Measurements from ENCODE around the gene SLC9A9. TPM values are rescaled to one million over a fixed set of nuclear protein-coding genes. Genes with fewer than 3 reads are reported as not detected.

Gene SLC9A9
- total RNA-seq, 1 experiment from 2014 or later = 2.2 TPM

- no TSS peak for BruUV-seq (replicated peaks)
- peaks cover 22% of the 10 kb centered on the region for H3K4me1 Mint-ChIP-seq (ENCODE audit: insufficient read depth, unreplicated experiment)
- intact Hi-C loops (cut with micrococcal nuclease) = no loop called here
- no peak for DNase-seq (ENCODE audit: unreplicated experiment)
- H3K4me3 Mint-ChIP-seq (ENCODE audit: unreplicated experiment) = no peak overlapping the region
- H3K36me3 Mint-ChIP-seq (ENCODE audit: insufficient read depth, unreplicated experiment) = no peaks in the 10 kb centered on the region
- H3K27ac Mint-ChIP-seq (ENCODE audit: low read depth, unreplicated experiment) = no peak overlapping the region
- TF ChIP-seq CTCF (IDR thresholded peaks at IDR 0.05; ENCODE audit: unreplicated experiment) = no peak
- ChIA-PET CTCF (interaction anchor here (0.9 kb wide), 1 partner anchor 42 kb away, joined by 3 read pairs; no protein-coding TSS in a partner anchor), POLR2A (no interaction called here)
- H3K27me3 Mint-ChIP-seq (ENCODE audit: insufficient read depth, unreplicated experiment) = no peaks in the 10 kb centered on the region
- no peaks in the 10 kb centered on the region for H3K9me3 Mint-ChIP-seq (ENCODE audit: unreplicated experiment)
Measured at GRCh38 chr3:143843587-143843986, 4.7 kb downstream of the SLC9A9 start.

- DNase-seq (ENCODE audit: unreplicated experiment) = no peak
- TF ChIP-seq CTCF (IDR thresholded peaks at IDR 0.05; ENCODE audit: unreplicated experiment) = no peak
- H3K36me3 Mint-ChIP-seq (ENCODE audit: insufficient read depth, unreplicated experiment) = no peaks in the 10 kb centered on the region
- intact Hi-C loops (cut with micrococcal nuclease) = no loop called here
- ChIA-PET POLR2A (interaction anchor here (2.4 to 2.5 kb wide), 2 partner anchors 8 to 11 kb away, joined by 6 to 21 read pairs; partner anchors contain the start of gene SLC9A9), CTCF (interaction anchor here (1.4 kb wide), 1 partner anchor 9 kb away, joined by 3 read pairs; no protein-coding TSS in a partner anchor)
- no peak overlapping the region for H3K27ac Mint-ChIP-seq (ENCODE audit: low read depth, unreplicated experiment)
- H3K9me3 Mint-ChIP-seq (ENCODE audit: unreplicated experiment) = no peaks in the 10 kb centered on the region
- peaks cover 4% of the 10 kb centered on the region for H3K4me1 Mint-ChIP-seq (ENCODE audit: insufficient read depth, unreplicated experiment)
- no peaks in the 10 kb centered on the region for H3K27me3 Mint-ChIP-seq (ENCODE audit: insufficient read depth, unreplicated experiment)
- BruUV-seq (replicated peaks) = no TSS peak
- H3K4me3 Mint-ChIP-seq (ENCODE audit: unreplicated experiment) = no peak overlapping the region
Measured at GRCh38 chr3:143840636-143841035, 7.6 kb downstream of the SLC9A9 start.

GRCh38 chr3:143839980-143840379, 8.3 kb downstream of the SLC9A9 start:
- Mint-ChIP-seq H3K4me3 (ENCODE audit: unreplicated experiment) (no peak overlapping the region), H3K27me3 (ENCODE audit: insufficient read depth, unreplicated experiment) (no peaks in the 10 kb centered on the region), H3K9me3 (ENCODE audit: unreplicated experiment) (no peaks in the 10 kb centered on the region), H3K27ac (ENCODE audit: low read depth, unreplicated experiment) (no peak overlapping the region), H3K4me1 (ENCODE audit: insufficient read depth, unreplicated experiment) (peaks cover 4% of the 10 kb centered on the region), H3K36me3 (ENCODE audit: insufficient read depth, unreplicated experiment) (no peaks in the 10 kb centered on the region)
- POLR2A ChIA-PET = interaction anchor here (2.4 to 2.5 kb wide), 2 partner anchors 9 to 12 kb away, joined by 6 to 21 read pairs; partner anchors contain the start of gene SLC9A9
- no peak for DNase-seq (ENCODE audit: unreplicated experiment)
- CTCF ChIA-PET = interaction anchor here (0.6 to 1.4 kb wide), 2 partner anchors 10 to 1257 kb away, joined by 3 to 6 read pairs; no protein-coding TSS in a partner anchor
- intact Hi-C loops (cut with micrococcal nuclease) = no loop called here
- BruUV-seq (replicated peaks) = no TSS peak
- TF ChIP-seq CTCF (IDR thresholded peaks at IDR 0.05; ENCODE audit: unreplicated experiment) = no peak

GRCh38 chr3:143837076-143837475, 11.2 kb downstream of the SLC9A9 start:
- BruUV-seq (replicated peaks) = no TSS peak
- ChIA-PET CTCF (interaction anchor here (0.6 kb wide), 1 partner anchor 48 kb away, joined by 3 read pairs; no protein-coding TSS in a partner anchor), POLR2A (interaction anchor here (1.0 kb wide), 1 partner anchor 11 kb away, joined by 5 read pairs; the partner anchor contains the start of gene SLC9A9)
- H3K4me3 Mint-ChIP-seq (ENCODE audit: unreplicated experiment) = no peak overlapping the region
- H3K4me1 Mint-ChIP-seq (ENCODE audit: insufficient read depth, unreplicated experiment) = peaks cover 12% of the 10 kb centered on the region
- intact Hi-C loops (cut with micrococcal nuclease) = no loop called here
- H3K27me3 Mint-ChIP-seq (ENCODE audit: insufficient read depth, unreplicated experiment) = no peaks in the 10 kb centered on the region
- H3K27ac Mint-ChIP-seq (ENCODE audit: low read depth, unreplicated experiment) = no peak overlapping the region
- H3K9me3 Mint-ChIP-seq (ENCODE audit: unreplicated experiment) = no peaks in the 10 kb centered on the region
- no peak for TF ChIP-seq CTCF (IDR thresholded peaks at IDR 0.05; ENCODE audit: unreplicated experiment)
- no peak for DNase-seq (ENCODE audit: unreplicated experiment)
- H3K36me3 Mint-ChIP-seq (ENCODE audit: insufficient read depth, unreplicated experiment) = no peaks in the 10 kb centered on the region

Data from MCF 10A (cell line).